Suprapubic skin (tissue), 3 donors: ENCODE measurements around the gene GRID2.

Experiments used
- POLR2AphosphoS5 ChIP-seq, 3 donors: sonication (generic); formaldehyde crosslinking; IDR thresholded peaks; one replicate each; pipeline ENCODE4 v1.6.1; 2017; ENCODE audit warnings: antibody characterized with exemption in 3 of 3
- TF ChIP-seq, protein P1 (sequence below), 2 donors: fragments of 200-600 bp in 1 of 2; fragments of 450-650 bp in 1 of 2; sonication (generic) in 1 of 2; IDR thresholded peaks; one replicate each; pipeline ENCODE4 v1.5.1; 2016 to 2019; ENCODE audit warnings: antibody characterized with exemption in 2 of 2, mild to moderate bottlenecking in 1 of 2, moderate library complexity in 1 of 2

DNA sequence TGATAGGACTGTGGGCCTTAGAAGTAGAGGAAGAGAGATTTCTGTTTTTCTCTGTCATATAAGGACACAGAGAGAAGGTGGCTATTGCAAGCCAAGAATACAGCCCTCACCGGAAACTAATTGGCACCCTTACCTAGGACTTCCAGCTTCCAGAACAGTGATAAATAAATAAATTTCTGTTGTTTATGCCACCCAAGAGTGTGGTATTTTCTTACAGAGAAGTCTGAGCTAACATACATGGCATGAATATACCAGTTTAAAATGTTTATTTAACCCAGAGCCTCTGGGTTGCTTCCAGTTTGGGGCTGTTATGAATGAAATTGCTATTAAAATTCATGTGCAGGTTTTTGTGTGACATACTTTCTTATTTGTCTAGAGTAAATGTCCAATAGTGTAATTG lies 870.8 kb downstream of the GRID2 start:
- TF ChIP-seq, protein P1, sequence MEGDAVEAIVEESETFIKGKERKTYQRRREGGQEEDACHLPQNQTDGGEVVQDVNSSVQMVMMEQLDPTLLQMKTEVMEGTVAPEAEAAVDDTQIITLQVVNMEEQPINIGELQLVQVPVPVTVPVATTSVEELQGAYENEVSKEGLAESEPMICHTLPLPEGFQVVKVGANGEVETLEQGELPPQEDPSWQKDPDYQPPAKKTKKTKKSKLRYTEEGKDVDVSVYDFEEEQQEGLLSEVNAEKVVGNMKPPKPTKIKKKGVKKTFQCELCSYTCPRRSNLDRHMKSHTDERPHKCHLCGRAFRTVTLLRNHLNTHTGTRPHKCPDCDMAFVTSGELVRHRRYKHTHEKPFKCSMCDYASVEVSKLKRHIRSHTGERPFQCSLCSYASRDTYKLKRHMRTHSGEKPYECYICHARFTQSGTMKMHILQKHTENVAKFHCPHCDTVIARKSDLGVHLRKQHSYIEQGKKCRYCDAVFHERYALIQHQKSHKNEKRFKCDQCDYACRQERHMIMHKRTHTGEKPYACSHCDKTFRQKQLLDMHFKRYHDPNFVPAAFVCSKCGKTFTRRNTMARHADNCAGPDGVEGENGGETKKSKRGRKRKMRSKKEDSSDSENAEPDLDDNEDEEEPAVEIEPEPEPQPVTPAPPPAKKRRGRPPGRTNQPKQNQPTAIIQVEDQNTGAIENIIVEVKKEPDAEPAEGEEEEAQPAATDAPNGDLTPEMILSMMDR (IDR thresholded peaks at IDR 0.05): no peak
- no peak for TF ChIP-seq POLR2AphosphoS5 (IDR thresholded peaks at IDR 0.05)
